Activated CD4-positive, alpha-beta memory T cell treated with anti-CD3 and anti-CD28 coated beads, Interleukin-2, amount 10 ng/mL, durations not matched to agents 7 days and 5 days (primary cell): ENCODE measurements around the gene C3orf70. TPM values are rescaled to one million over a fixed set of nuclear protein-coding genes. Genes with fewer than 3 reads are reported as not detected.

Experiments
- CTCF ChIA-PET: fragments of 350-600 bp; sonication (Branson Sonifier 250); formaldehyde crosslinking; loops from one replicate; lab custom pipeline; 2021; ENCODE audit warnings: antibody characterized with exemption, inconsistent platforms; lab: Charles Lee
- POLR2A ChIA-PET: fragments of 350-600 bp; sonication (Branson Sonifier 250); formaldehyde crosslinking; loops from one replicate; lab custom pipeline; 2021; ENCODE audit warnings: antibody characterized with exemption; lab: Charles Lee
- DNase-seq: peaks from one replicate; pipeline ENCODE4 v3.0.0-alpha.2; 2020
- H3K27ac Mint-ChIP-seq: one replicate; pipeline ENCODE4 v1.8.0; 2021; ENCODE audit warnings: mild to moderate bottlenecking, mixed read lengths
- H3K27me3 Mint-ChIP-seq: one replicate; pipeline ENCODE4 v1.8.0; 2021; ENCODE audit warnings: mixed read lengths
- H3K36me3 Mint-ChIP-seq: one replicate; pipeline ENCODE4 v1.8.0; 2021; ENCODE audit warnings: low read depth, mixed read lengths
- H3K4me1 Mint-ChIP-seq: one replicate; pipeline ENCODE4 v1.8.0; 2021; ENCODE audit warnings: mixed read lengths
- H3K4me3 Mint-ChIP-seq: one replicate; pipeline ENCODE4 v1.8.0; 2021; ENCODE audit warnings: mild to moderate bottlenecking, mixed read lengths
- H3K9me3 Mint-ChIP-seq: one replicate; pipeline ENCODE4 v1.8.0; 2021; ENCODE audit warnings: mixed read lengths
- total RNA-seq, 2 experiments: library from RNA; stranded (reverse); gene quantifications; one replicate each; pipeline ENCODE4 v1.2.3, GENCODE V29; 2021

Gene C3orf70
- total RNA-seq, 2 experiments from 2014 or later: 0.03 TPM; not detected in 1

DNA sequence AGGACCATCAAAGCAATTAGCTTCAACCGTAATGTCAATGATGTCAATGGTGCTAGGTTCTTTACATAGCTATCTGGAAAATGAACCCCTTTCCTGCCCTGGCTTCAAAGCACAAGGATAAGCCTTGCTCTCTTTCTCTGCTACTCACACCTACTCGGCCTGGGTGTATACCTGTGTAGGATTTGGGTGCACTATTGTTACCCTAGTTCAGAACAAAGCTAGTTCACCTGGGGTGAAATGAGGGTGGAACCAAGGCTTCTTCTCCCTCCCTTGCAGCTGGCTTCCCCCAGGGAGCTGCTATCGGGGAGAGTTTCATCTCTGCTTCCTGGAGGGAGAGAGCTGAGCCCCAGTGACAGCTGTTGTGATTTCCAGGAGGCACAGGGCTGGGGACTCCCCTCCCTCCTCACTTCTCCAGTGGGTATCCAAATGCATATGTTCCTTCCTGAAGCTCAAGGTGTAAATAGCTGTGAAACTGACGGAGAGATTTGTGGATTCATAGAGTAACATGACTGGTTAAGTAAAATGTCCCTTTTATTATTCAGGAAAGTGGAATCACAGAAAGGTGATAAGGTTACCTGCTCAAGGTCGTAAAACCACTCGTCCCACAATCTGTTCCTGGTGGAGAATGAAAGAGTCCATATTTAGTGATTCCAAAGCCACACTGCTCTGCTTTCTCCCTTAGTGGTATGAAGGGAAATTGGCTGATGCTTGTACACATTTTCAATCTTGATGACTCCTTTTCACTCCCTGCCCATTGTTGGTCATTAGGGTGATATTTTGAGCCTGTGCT lies 11.8 kb upstream of the C3orf70 start:
- Mint-ChIP-seq H3K4me1 (no peaks in the 10 kb centered on the region), H3K9me3 (no peaks in the 10 kb centered on the region), H3K27ac (no peak overlapping the region), H3K27me3 (peaks cover 7% of the 10 kb centered on the region), H3K4me3 (no peak overlapping the region), H3K36me3 (no peaks in the 10 kb centered on the region)
- ChIA-PET CTCF (interaction anchor here (0.9 to 1.5 kb wide), 2 partner anchors 12 to 290 kb away, joined by 3 to 8 read pairs; no protein-coding TSS in a partner anchor), POLR2A (no interaction called here)
- DNase-seq: no peak

DNA sequence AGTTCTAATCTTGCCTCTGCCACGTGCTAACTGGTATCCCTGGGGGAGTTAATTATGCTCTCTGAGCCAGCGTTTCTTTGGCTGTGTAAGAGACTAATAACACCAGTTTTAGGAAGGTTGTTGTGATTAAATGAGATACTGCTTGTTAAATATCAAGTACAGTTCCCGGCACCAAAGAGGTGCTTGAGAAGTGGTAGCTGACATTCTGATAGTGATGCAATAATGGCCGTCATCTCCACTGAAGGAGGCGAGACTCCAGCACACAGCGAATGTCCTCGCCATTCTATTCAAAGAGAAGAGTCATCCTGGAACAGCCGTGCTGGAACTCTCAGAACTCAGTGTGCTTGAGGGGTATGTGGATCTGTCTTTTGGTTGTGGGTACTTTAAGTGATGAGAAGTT lies 9.8 kb upstream of the C3orf70 start:
- no peaks in the 10 kb centered on the region for H3K9me3 Mint-ChIP-seq
- ChIA-PET POLR2A (no interaction called here), CTCF (no interaction called here)

DNA sequence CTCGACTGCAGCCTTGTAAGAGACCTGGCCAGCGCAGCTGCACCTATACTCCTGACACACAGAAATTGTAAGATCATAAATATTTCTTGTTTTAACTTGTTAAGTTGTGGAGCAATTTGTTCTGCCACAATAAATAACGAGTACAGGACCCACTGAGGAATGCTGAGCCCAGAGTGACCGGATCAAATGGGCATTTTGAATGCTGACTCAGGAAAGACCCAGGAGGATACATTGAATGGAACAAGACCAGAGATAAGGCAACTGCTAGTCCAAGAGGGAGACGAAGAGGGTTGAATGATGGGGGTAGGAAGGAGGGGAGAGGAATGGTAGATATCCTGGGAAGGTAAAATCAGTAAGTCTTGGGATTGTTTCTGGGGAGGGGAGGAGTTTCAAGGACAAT lies 8.9 kb upstream of the C3orf70 start:
- CTCF ChIA-PET: no interaction called here
- no peak overlapping the region for H3K4me3 Mint-ChIP-seq
- H3K36me3 Mint-ChIP-seq: no peaks in the 10 kb centered on the region

More for the DNA sequence above, 9.8 kb upstream of the C3orf70 start:
- no peak for DNase-seq
- Mint-ChIP-seq H3K36me3 (no peaks in the 10 kb centered on the region), H3K4me1 (no peaks in the 10 kb centered on the region), H3K27me3 (peaks cover 17% of the 10 kb centered on the region), H3K4me3 (no peak overlapping the region), H3K27ac (no peak overlapping the region)

DNA sequence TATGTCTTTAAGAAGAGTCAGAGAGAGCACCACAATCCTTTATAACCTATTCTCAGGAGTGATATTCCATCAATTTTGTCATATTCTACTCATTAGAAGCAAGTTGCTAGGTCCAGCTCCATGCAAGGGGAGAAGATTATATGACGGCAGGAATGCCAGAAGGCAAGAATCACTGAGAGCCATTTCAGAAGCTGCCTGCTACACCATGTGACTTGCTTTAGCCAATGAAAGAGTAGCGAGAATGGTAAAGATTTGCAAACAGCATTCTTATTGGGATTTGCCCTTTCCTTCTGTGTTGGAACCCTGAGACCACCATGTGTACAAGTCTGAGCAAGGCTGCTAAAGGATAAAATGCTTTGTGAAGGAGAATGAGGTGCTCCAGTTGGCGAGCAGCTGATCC lies 4.5 kb upstream of the C3orf70 start:
- no peak overlapping the region for H3K27ac Mint-ChIP-seq
- H3K36me3 Mint-ChIP-seq: no peaks in the 10 kb centered on the region
- H3K4me1 Mint-ChIP-seq: peaks cover 3% of the 10 kb centered on the region
- ChIA-PET POLR2A (interaction anchor here (1.0 to 1.2 kb wide), 2 partner anchors 16 to 19 kb away, joined by 3 to 4 read pairs; no protein-coding TSS in a partner anchor), CTCF (no interaction called here)
- H3K4me3 Mint-ChIP-seq: no peak overlapping the region
- peaks cover 31% of the 10 kb centered on the region for H3K27me3 Mint-ChIP-seq
- DNase-seq: no peak
- no peaks in the 10 kb centered on the region for H3K9me3 Mint-ChIP-seq

More for the DNA sequence above, 8.9 kb upstream of the C3orf70 start:
- no peak overlapping the region for H3K27ac Mint-ChIP-seq
- H3K4me1 Mint-ChIP-seq: no peaks in the 10 kb centered on the region
- no peaks in the 10 kb centered on the region for H3K9me3 Mint-ChIP-seq
- POLR2A ChIA-PET: no interaction called here
- no peak for DNase-seq
- H3K27me3 Mint-ChIP-seq: peaks cover 22% of the 10 kb centered on the region

DNA sequence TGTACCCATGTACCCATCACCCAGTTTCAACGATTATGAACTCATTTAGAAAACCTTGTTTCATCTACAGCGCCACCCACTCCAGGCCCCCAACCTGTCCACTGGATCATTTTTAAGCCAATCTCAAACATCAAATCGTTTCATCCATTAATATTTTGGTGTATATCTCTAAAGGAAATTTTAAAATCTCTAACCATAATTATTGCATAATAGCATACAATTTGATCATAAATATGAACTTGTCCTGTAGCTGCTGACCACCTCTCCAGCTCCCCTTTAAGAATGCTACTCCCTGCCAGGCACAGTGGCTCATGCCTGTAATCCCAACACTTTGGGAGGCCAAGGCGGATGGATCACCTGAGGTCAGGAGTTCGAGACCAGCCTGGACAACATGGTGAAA lies 2.8 kb upstream of the C3orf70 start:
- no peak for DNase-seq
- Mint-ChIP-seq H3K27me3 (peaks cover 41% of the 10 kb centered on the region), H3K27ac (no peak overlapping the region), H3K4me1 (peaks cover 5% of the 10 kb centered on the region), H3K9me3 (no peaks in the 10 kb centered on the region), H3K36me3 (no peaks in the 10 kb centered on the region), H3K4me3 (no peak overlapping the region)
- ChIA-PET POLR2A (no interaction called here), CTCF (no interaction called here)

DNA sequence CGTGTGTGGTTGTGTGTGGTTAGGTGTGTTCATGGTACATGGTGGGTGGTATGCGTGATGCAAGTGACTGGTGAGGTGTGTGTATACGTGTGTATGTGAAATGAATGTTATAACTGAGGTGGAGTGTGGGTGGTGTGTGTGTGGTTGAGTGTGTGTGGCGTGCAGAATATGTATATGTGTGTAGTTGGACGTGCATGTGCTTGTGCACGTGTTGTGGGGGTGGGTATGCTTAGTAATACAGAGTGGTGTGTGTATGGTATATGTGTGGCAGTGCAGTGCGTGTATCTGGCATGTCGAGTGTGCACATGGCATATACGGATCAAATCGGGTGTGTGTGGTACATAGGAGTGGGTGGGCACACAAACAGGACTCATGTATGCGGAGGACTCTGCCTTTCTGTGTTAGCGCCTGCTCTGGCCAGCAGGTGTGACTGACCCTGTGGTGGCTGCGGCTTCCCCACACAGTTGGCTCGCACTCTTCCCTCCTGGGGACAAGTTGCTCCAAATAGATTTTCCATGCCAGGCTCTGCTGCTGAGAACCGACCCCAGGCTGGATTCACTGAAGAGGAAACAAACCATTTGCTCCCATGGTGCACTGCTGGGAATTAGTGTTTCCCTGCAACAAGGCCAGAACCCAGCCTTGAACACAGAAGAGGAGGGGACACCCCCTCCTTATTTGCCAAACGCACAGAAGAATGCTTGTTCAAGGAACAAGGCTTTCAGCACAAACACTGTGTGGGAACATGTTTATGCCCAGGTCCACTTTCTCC lies 1.2 kb upstream of the C3orf70 start:
- peaks cover 5% of the 10 kb centered on the region for H3K4me1 Mint-ChIP-seq
- H3K36me3 Mint-ChIP-seq: no peaks in the 10 kb centered on the region
- H3K27me3 Mint-ChIP-seq: peaks cover 47% of the 10 kb centered on the region
- no peak overlapping the region for H3K27ac Mint-ChIP-seq
- H3K4me3 Mint-ChIP-seq: no peak overlapping the region
- H3K9me3 Mint-ChIP-seq: no peaks in the 10 kb centered on the region
- POLR2A ChIA-PET: no interaction called here
- DNase-seq: no peak
- CTCF ChIA-PET: no interaction called here

DNA sequence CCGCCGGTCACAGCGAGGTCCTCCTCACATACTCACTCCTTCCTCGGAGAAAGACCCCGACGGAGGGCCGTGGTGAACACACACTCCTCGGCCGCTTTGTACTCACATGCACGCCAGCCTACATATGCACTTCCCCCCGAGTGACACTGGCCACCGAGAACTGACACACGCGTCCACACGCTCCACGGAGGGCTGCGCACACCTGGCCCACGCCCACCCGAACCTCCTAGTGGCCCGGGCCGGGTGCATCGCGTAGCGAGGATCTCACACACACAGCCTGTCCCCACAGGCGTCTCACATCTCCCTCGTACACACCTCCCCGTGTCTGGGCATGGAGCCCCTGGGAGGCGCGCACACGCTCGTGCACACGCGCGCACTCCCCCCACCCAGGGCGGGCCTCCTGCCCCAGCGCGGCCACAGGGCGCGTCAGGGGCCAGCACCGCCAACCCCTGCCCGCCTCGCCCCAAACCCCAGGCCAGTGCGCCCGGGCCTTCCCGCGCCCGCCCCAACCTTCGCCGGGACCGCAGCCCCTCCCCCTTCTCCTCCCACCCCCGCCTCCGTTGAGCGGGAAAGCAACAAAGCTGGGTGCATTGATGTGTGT lies 411 bp upstream of the C3orf70 start:
- Mint-ChIP-seq H3K9me3 (no peaks in the 10 kb centered on the region), H3K27me3 (peaks cover 41% of the 10 kb centered on the region), H3K36me3 (no peaks in the 10 kb centered on the region), H3K27ac (no peak overlapping the region), H3K4me1 (peaks cover 5% of the 10 kb centered on the region), H3K4me3 (peak overlapping the region; percentile 71)
- ChIA-PET POLR2A (no interaction called here), CTCF (no interaction called here)
- DNase-seq: no peak

DNA sequence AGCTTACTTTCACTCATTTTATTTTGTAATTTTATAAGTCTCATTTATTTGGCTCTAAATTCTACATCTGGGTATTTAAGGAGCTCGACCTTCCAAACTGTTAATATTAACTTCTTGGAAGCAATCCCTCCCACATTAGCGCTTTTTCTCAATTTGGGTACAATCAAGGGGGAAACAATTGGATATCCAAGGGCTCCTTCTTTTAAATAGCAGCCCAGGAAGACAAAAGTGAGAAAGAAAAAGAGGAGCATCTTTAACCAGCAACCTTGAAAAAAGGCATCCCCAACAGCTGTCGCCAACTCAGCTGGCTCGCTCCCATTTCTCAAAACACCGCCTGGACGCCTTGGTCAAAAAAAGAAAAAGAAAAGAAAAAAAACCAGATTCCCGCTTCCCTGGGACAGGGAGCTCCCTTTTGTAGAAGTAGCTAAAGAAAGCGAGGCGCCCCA lies 873 bp downstream of the C3orf70 start:
- ChIA-PET POLR2A (no interaction called here), CTCF (interaction anchor here (0.8 kb wide), 1 partner anchor 337 kb away, joined by 3 read pairs; no protein-coding TSS in a partner anchor)
- Mint-ChIP-seq H3K9me3 (no peaks in the 10 kb centered on the region), H3K4me1 (peaks cover 5% of the 10 kb centered on the region), H3K27ac (no peak overlapping the region), H3K27me3 (peaks cover 36% of the 10 kb centered on the region), H3K36me3 (no peaks in the 10 kb centered on the region), H3K4me3 (peak overlapping the region; percentile 57)
- DNase-seq: no peak

DNA sequence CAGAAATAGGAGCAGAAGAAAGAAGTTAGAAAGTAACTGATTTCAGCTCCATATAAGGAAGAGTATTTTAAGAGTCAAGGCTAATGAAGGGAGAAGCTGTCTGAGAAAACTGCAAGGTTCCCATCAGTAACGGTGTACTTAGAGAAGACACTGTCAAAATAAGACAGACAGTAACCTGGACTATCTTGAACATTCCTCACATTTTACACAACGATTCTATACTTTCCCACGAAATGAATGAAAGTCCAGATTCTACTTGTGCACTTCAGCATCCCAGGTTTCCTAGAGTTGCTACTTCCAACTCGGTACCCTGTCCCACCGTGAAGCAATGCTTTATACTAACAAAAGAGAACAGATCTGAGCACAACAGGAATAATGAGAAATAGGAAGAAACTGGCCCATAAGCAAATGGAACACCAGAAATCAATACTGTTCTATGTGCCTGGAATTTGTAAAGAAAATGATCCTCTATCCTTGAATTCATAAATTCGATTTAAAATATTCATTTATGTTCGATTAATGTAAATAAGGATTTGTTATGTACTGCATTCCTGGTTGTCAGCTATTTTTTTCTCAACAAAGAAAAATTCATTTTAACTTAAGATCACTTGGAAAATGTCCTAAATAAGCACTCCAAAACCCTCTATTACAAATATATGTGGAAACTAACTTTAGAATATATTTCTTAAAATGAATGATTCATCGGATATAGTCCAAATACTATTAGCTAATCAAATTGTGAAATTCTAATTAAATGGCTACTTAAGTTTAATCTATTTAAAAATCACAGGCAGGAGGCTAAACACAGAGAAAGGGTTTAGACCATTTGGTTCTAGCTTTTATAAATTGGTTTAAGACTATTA lies 1.5 kb downstream of the C3orf70 start:
- H3K9me3 Mint-ChIP-seq: no peaks in the 10 kb centered on the region
- peaks cover 5% of the 10 kb centered on the region for H3K4me1 Mint-ChIP-seq
- H3K27me3 Mint-ChIP-seq: peaks cover 31% of the 10 kb centered on the region
- no peak overlapping the region for H3K27ac Mint-ChIP-seq
- H3K36me3 Mint-ChIP-seq: no peaks in the 10 kb centered on the region
- no peak for DNase-seq
- ChIA-PET CTCF (interaction anchor here (1.5 kb wide), 1 partner anchor 590 kb away, joined by 3 read pairs; the partner anchor contains the start of gene EPHB3), POLR2A (no interaction called here)
- no peak overlapping the region for H3K4me3 Mint-ChIP-seq

DNA sequence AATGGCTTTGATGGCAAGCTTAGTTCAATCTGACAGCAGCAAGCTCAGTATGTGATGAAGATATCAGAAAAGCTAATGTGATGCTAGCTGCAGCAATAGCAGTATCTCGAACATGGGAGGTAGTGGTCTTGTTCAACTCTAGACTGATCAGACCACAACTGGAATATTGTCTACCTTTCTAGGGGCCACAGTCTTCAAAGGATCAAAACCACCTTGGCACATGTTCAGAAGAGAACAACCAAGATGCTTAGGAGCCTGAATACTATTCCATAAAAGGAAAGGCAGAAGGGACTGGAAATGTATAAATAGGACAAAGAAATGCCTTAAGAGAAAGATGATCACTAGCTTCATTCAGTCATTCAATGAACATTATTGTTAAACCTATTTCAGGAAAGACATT lies 2.3 kb downstream of the C3orf70 start:
- ChIA-PET POLR2A (no interaction called here), CTCF (interaction anchor here (1.5 kb wide), 1 partner anchor 589 kb away, joined by 3 read pairs; the partner anchor contains the start of gene EPHB3)
- no peak for DNase-seq
- Mint-ChIP-seq H3K4me3 (no peak overlapping the region), H3K36me3 (no peaks in the 10 kb centered on the region), H3K27ac (no peak overlapping the region), H3K9me3 (no peaks in the 10 kb centered on the region), H3K4me1 (peaks cover 5% of the 10 kb centered on the region), H3K27me3 (peaks cover 33% of the 10 kb centered on the region)

DNA sequence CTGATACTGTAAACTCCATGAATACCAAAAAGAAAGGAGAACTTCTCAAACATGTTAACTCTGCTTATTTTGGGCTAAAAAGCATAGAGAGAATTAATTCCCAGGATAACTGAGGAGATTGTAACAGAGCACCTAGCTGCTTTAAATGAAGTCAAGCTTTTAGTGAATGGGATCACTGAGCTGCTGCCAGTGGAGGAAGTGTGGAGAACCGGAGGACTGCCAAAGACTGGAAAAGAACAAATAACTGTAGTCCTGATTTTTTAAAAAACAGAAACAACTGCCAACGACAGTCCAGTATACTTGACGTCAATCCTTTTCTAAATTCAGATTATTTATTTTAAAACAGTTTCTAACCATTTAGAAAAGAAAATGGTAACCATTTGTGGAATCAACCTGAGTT lies 3.3 kb downstream of the C3orf70 start:
- ChIA-PET POLR2A (no interaction called here), CTCF (no interaction called here)
- no peak overlapping the region for H3K27ac Mint-ChIP-seq
- H3K9me3 Mint-ChIP-seq: no peaks in the 10 kb centered on the region
- no peaks in the 10 kb centered on the region for H3K36me3 Mint-ChIP-seq
- peaks cover 5% of the 10 kb centered on the region for H3K4me1 Mint-ChIP-seq
- peaks cover 35% of the 10 kb centered on the region for H3K27me3 Mint-ChIP-seq
- DNase-seq: no peak
- no peak overlapping the region for H3K4me3 Mint-ChIP-seq

DNA sequence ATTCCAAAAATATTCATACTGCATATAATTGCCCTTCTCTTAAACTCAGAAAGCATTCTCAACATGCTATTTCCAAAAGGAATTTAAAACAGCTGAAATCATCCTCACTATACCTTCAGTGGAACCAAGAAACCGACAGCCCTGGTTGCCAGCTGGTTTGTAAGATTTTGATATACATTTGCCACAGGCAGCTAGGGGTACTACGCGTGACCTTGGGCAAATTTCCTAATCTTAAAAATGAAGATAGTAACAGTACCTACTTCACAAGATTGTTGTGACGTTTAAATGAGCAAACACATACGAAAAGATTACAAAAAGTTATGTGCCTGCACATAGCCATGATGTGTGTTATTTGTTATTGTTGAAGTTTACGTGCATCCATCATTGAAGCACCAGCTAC lies 7.3 kb downstream of the C3orf70 start:
- H3K4me1 Mint-ChIP-seq: no peaks in the 10 kb centered on the region
- peaks cover 26% of the 10 kb centered on the region for H3K27me3 Mint-ChIP-seq
- no peak overlapping the region for H3K4me3 Mint-ChIP-seq
- DNase-seq: no peak
- ChIA-PET CTCF (no interaction called here), POLR2A (no interaction called here)
- no peaks in the 10 kb centered on the region for H3K36me3 Mint-ChIP-seq
- no peak overlapping the region for H3K27ac Mint-ChIP-seq
- H3K9me3 Mint-ChIP-seq: no peaks in the 10 kb centered on the region
